D721Med (cell line): ENCODE results near the gene WWC2.

Source experiments
- DNase-seq: peaks from one replicate; pipeline ENCODE4 v3.0.0; 2011; ENCODE audit warnings: low spot score; ENCODE audit not compliant: insufficient read length
- FAIRE-seq: peaks from 2 replicates; lab custom pipeline; 2011; peaks lifted over from hg19 to GRCh38; lab: Jason Lieb, UNC
- CTCF ChIP-seq: IDR thresholded peaks from 2 replicates; pipeline ENCODE4 v1.5.1; 2012; ENCODE audit warnings: mild to moderate bottlenecking, control low read depth; ENCODE audit not compliant: insufficient read depth; ENCODE audit errors: missing control alignments

Gene WWC2

GRCh38 chr4:183073838-183074145 is 25.3 kb upstream of the WWC2 start:
- FAIRE-seq (no peak), DNase-seq (no peak)
- TF ChIP-seq CTCF: no peak

GRCh38 chr4:183074288-183074990 is 24.6 kb upstream of the WWC2 start:
- FAIRE-seq: no peak

GRCh38 chr4:183078634-183079033 is 20.4 kb upstream of the WWC2 start:
- FAIRE-seq (no peak), DNase-seq (no peak)
- TF ChIP-seq CTCF: no peak

More at GRCh38 chr4:183074288-183074990, 24.6 kb upstream of the WWC2 start:
- DNase-seq: no peak
- TF ChIP-seq CTCF: no peak

GRCh38 chr4:183080372-183081115 is 18.5 kb upstream of the WWC2 start:
- DNase-seq (no peak), FAIRE-seq (peak; percentile 38)
- TF ChIP-seq CTCF: no peak

- DNase-seq (no peak), FAIRE-seq (no peak)
- no peak for TF ChIP-seq CTCF
Observed at GRCh38 chr4:183081116-183081469, 18.0 kb upstream of the WWC2 start.

- no peak for DNase-seq
- no peak for FAIRE-seq
- no peak for TF ChIP-seq CTCF
Observed at GRCh38 chr4:183082053-183082452, 17.0 kb upstream of the WWC2 start.
